GM12864 (cell line): ENCODE data around the gene ZNF211.

Experiments
- DNase-seq: peaks from one replicate; pipeline ENCODE4 v3.0.0-alpha.2; 2011; ENCODE audit warnings: low read depth
- H3K4me3 ChIP-seq: 2 replicates; pipeline ENCODE4 v1.5.1; 2011; ENCODE audit warnings: mild to moderate bottlenecking, low read depth, low read length, control low read depth
- CTCF ChIP-seq: IDR thresholded peaks from 2 replicates; pipeline ENCODE4 v1.5.1; 2011; ENCODE audit warnings: low read depth, mild to moderate bottlenecking, moderate library complexity, low read length, control low read depth, inconsistent platforms; ENCODE audit errors: missing control alignments

Gene ZNF211

GRCh38 chr19:57637379-57637778 lies 4.4 kb downstream of the ZNF211 start:
- DNase-seq: no peak
- TF ChIP-seq CTCF: no peak
- no peak overlapping the region for H3K4me3 ChIP-seq

GRCh38 chr19:57641715-57642234 lies 8.8 kb downstream of the ZNF211 start:
- TF ChIP-seq CTCF: no peak
- H3K4me3 ChIP-seq: no peak overlapping the region

GRCh38 chr19:57642396-57643046 lies 9.6 kb downstream of the ZNF211 start:
- DNase-seq: no peak
- TF ChIP-seq CTCF: no peak
- H3K4me3 ChIP-seq: no peak overlapping the region

More at GRCh38 chr19:57641715-57642234, 8.8 kb downstream of the ZNF211 start:
- DNase-seq: no peak

GRCh38 chr19:57643734-57644133 lies 10.8 kb downstream of the ZNF211 start:
- no peak for DNase-seq
- no peak overlapping the region for H3K4me3 ChIP-seq
- no peak for TF ChIP-seq CTCF

- no peak for TF ChIP-seq CTCF
- no peak for DNase-seq
- H3K4me3 ChIP-seq: no peak overlapping the region
Observed at GRCh38 chr19:57648331-57649003, 15.5 kb downstream of the ZNF211 start.

- no peak for TF ChIP-seq CTCF
- H3K4me3 ChIP-seq: no peak overlapping the region
- no peak for DNase-seq
Observed at GRCh38 chr19:57651654-57651996, 18.7 kb downstream of the ZNF211 start.
